Measurements from ENCODE around the gene EMD. TPM values are rescaled to one million over a fixed set of nuclear protein-coding genes. Genes with fewer than 3 reads are reported as not detected.

The EMD gene
- total RNA-seq (2022; extraction: Qiagen RNA extraction) = 129 to 161 TPM (median 153 TPM) in 5 replicates

GRCh38 chrX:154378799-154379568 is at the start of gene EMD:
EMD (plus strand) TSS chrX:154379295; CDS start chrX:154379485, 190 bp downstream.

GRCh38 chrX:154374313-154375155 is 4.6 kb upstream of the EMD start, which contains the start of gene FLNA:
FLNA (minus strand) TSS chrX:154374634; CDS start chrX:154371245, 3,389 bp downstream.

GRCh38 chrX:154397888-154398667 is 19.0 kb downstream of the EMD start, which contains the start of gene RPL10:
RPL10 (plus strand) TSS chrX:154398377; CDS start chrX:154398520, 143 bp downstream.

GRCh38 chrX:154409222-154409871 is 30.3 kb downstream of the EMD start, which contains the start of gene DNASE1L1:
DNASE1L1 (minus strand) TSS chrX:154409254; CDS start chrX:154405568, 3,686 bp downstream.

GRCh38 chrX:154428176-154429171 is 49.4 kb downstream of the EMD start, which contains the start of gene ATP6AP1:
ATP6AP1 (plus strand) TSS chrX:154428677; CDS start chrX:154428693, 16 bp downstream.

Other genes starting within 250 kb of the EMD start
- not detected in 5 replicates for gene OPN1LW, start 235.1 kb upstream of the EMD start, total RNA-seq (2022; extraction: Qiagen RNA extraction)
- gene OPN1MW, start 196.7 kb upstream of the EMD start, total RNA-seq (2022; extraction: Qiagen RNA extraction) = not detected in 5 replicates
- gene OPN1MW2, start 159.5 kb upstream of the EMD start, total RNA-seq (2022; extraction: Qiagen RNA extraction) = not detected in 5 replicates
- gene OPN1MW3, start 121.7 kb upstream of the EMD start, total RNA-seq (2022; extraction: Qiagen RNA extraction) = not detected in 5 replicates
- gene TEX28, start 84.2 kb upstream of the EMD start, total RNA-seq (2022; extraction: Qiagen RNA extraction) = not detected in 5 replicates
- gene TKTL1, start 83.5 kb upstream of the EMD start, total RNA-seq (2022; extraction: Qiagen RNA extraction) = 0.05 to 0.14 TPM (median 0.07 TPM) in 3 of 5 replicates, not detected in the others
- gene FLNA, start 4.7 kb upstream of the EMD start, total RNA-seq (2022; extraction: Qiagen RNA extraction) = 1,461 to 1,661 TPM (median 1,622 TPM) in 5 replicates
- 5,312 to 5,581 TPM (median 5,559 TPM) in 5 replicates for gene RPL10, start 19.1 kb downstream of the EMD start, total RNA-seq (2022; extraction: Qiagen RNA extraction)
- 27.2 to 31.3 TPM (median 29.9 TPM) in 5 replicates for gene DNASE1L1, start 30.0 kb downstream of the EMD start, total RNA-seq (2022; extraction: Qiagen RNA extraction)
- 33.5 to 40.1 TPM (median 36.8 TPM) in 5 replicates for gene TAFAZZIN, start 32.2 kb downstream of the EMD start, total RNA-seq (2022; extraction: Qiagen RNA extraction)
- gene ATP6AP1, start 49.4 kb downstream of the EMD start, total RNA-seq (2022; extraction: Qiagen RNA extraction) = 88.4 to 107 TPM (median 105 TPM) in 5 replicates
- gene GDI1, start 57.9 kb downstream of the EMD start, total RNA-seq (2022; extraction: Qiagen RNA extraction) = 91.4 to 124 TPM (median 104 TPM) in 5 replicates
- 99.8 to 121 TPM (median 111 TPM) in 5 replicates for gene FAM50A, start 64.8 kb downstream of the EMD start, total RNA-seq (2022; extraction: Qiagen RNA extraction)
- gene PLXNA3, start 79.0 kb downstream of the EMD start, total RNA-seq (2022; extraction: Qiagen RNA extraction) = 11.0 to 17.8 TPM (median 13.9 TPM) in 5 replicates
- gene LAGE3, start 100.0 kb downstream of the EMD start, total RNA-seq (2022; extraction: Qiagen RNA extraction) = 36.3 to 74.0 TPM (median 65.8 TPM) in 5 replicates
- gene UBL4A, start 107.3 kb downstream of the EMD start, total RNA-seq (2022; extraction: Qiagen RNA extraction) = 67.1 to 73.0 TPM (median 69.5 TPM) in 5 replicates
- gene SLC10A3, start 111.3 kb downstream of the EMD start, total RNA-seq (2022; extraction: Qiagen RNA extraction) = 38.5 to 42.9 TPM (median 39.7 TPM) in 5 replicates
- 38.0 to 44.6 TPM (median 42.6 TPM) in 5 replicates for gene FAM3A, start 136.9 kb downstream of the EMD start, total RNA-seq (2022; extraction: Qiagen RNA extraction)
- gene G6PD, start 167.6 kb downstream of the EMD start, total RNA-seq (2022; extraction: Qiagen RNA extraction) = 1,336 to 1,631 TPM (median 1,436 TPM) in 5 replicates
- gene IKBKG, start 168.3 kb downstream of the EMD start, total RNA-seq (2022; extraction: Qiagen RNA extraction) = 35.9 to 44.7 TPM (median 40.9 TPM) in 5 replicates
- gene CTAG1A, start 205.8 kb downstream of the EMD start, total RNA-seq (2022; extraction: Qiagen RNA extraction) = not detected in 5 replicates
- not detected in 5 replicates for gene CTAG1B, start 240.0 kb downstream of the EMD start, total RNA-seq (2022; extraction: Qiagen RNA extraction)